ENCODE results near the gene TMEM114.

Gene TMEM114

GRCh38 chr16:8528471-8528870, 61.8 kb downstream of the TMEM114 start:
- POLR2A ChIA-PET: no interaction called here
- TF ChIP-seq ZNF384 (IDR thresholded peaks at IDR 0.05): no peak
- TF ChIP-seq, protein P1, sequence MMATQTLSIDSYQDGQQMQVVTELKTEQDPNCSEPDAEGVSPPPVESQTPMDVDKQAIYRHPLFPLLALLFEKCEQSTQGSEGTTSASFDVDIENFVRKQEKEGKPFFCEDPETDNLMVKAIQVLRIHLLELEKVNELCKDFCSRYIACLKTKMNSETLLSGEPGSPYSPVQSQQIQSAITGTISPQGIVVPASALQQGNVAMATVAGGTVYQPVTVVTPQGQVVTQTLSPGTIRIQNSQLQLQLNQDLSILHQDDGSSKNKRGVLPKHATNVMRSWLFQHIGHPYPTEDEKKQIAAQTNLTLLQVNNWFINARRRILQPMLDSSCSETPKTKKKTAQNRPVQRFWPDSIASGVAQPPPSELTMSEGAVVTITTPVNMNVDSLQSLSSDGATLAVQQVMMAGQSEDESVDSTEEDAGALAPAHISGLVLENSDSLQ (IDR thresholded peaks at IDR 0.05): no peak
- no peak for TF ChIP-seq FOXM1 (IDR thresholded peaks at IDR 0.05; ENCODE audit: borderline replicate concordance)
- no peak for TF ChIP-seq BHLHE40 (IDR thresholded peaks at IDR 0.05; ENCODE audit: borderline replicate concordance)
- TF ChIP-seq NFRKB (IDR thresholded peaks at IDR 0.05): no peak
- TF ChIP-seq LEF1 (IDR thresholded peaks at IDR 0.05; ENCODE audit: borderline replicate concordance): no peak
- no peak for TF ChIP-seq ELF4 (IDR thresholded peaks at IDR 0.05)
- TF ChIP-seq FOXK2 (IDR thresholded peaks at IDR 0.05): no peak
- no peak for TF ChIP-seq L3MBTL2 (conservative IDR thresholded peaks at IDR 0.05)
- no peak for TF ChIP-seq CTBP1 (IDR thresholded peaks at IDR 0.05; ENCODE audit: borderline replicate concordance)
- TF ChIP-seq ARNT (IDR thresholded peaks at IDR 0.05): no peak
- no peak for TF ChIP-seq SUZ12 (IDR thresholded peaks at IDR 0.05)
- TF ChIP-seq FOXA1 (IDR thresholded peaks at IDR 0.05): no peak
- CTCF ChIA-PET: no interaction called here
- no peak for DNase-seq (ENCODE audit: extremely low spot score)

DNA sequence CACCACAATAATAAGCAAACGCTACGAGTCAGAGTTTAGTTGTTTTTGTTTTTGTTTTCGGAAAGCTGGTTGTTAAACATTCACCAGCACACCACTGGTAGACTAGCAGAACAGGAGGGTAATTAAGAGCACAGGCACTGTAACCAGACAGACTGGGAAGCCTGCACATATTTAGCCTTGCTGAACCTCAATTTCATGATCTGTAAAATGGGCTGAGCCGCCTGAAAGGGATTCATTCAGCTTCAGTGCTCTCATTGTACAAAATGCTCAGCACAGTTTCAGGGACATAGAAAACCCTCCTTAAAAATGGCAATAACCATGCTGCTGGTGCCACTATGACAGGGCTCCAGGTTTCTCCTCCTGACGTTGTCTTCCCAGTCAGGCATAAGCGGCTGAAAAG, 66.4 kb downstream of the TMEM114 start:
- ChIA-PET POLR2A (no interaction called here), CTCF (interaction anchor here (0.6 kb wide), 1 partner anchor 169 kb away, joined by 3 read pairs; no protein-coding TSS in a partner anchor)
- TF ChIP-seq TARDBP (IDR thresholded peaks at IDR 0.05): no peak
- no peak for TF ChIP-seq CTBP1 (IDR thresholded peaks at IDR 0.05; ENCODE audit: borderline replicate concordance)
- no peak for TF ChIP-seq BHLHE40 (IDR thresholded peaks at IDR 0.05; ENCODE audit: borderline replicate concordance)
- TF ChIP-seq FOXM1 (IDR thresholded peaks at IDR 0.05; ENCODE audit: borderline replicate concordance): no peak
- TF ChIP-seq SP1 (IDR thresholded peaks at IDR 0.05): no peak
- no peak for TF ChIP-seq ARNT (IDR thresholded peaks at IDR 0.05)
- no peak for TF ChIP-seq LEF1 (IDR thresholded peaks at IDR 0.05; ENCODE audit: borderline replicate concordance)
- no peak for TF ChIP-seq ZNF384 (IDR thresholded peaks at IDR 0.05)
- no peak for TF ChIP-seq L3MBTL2 (conservative IDR thresholded peaks at IDR 0.05)
- TF ChIP-seq HDGF (IDR thresholded peaks at IDR 0.05; ENCODE audit: borderline replicate concordance): no peak
- TF ChIP-seq, protein P1 (IDR thresholded peaks at IDR 0.05): no peak
- no peak for TF ChIP-seq FOXA1 (IDR thresholded peaks at IDR 0.05)
- TF ChIP-seq ELF4 (IDR thresholded peaks at IDR 0.05): no peak
- no peak for TF ChIP-seq FOXK2 (IDR thresholded peaks at IDR 0.05)
- TF ChIP-seq SUZ12 (IDR thresholded peaks at IDR 0.05): no peak
- no peak for DNase-seq (ENCODE audit: extremely low spot score)

- TF ChIP-seq TARDBP (IDR thresholded peaks at IDR 0.05) (no peak), BHLHE40 (IDR thresholded peaks at IDR 0.05; ENCODE audit: borderline replicate concordance) (no peak), ARNT (IDR thresholded peaks at IDR 0.05) (no peak), SUZ12 (IDR thresholded peaks at IDR 0.05) (no peak), NFRKB (IDR thresholded peaks at IDR 0.05) (no peak), ELF4 (IDR thresholded peaks at IDR 0.05) (no peak), FOXA1 (IDR thresholded peaks at IDR 0.05) (no peak), SP1 (IDR thresholded peaks at IDR 0.05) (no peak), ZNF384 (IDR thresholded peaks at IDR 0.05) (no peak), CTBP1 (IDR thresholded peaks at IDR 0.05; ENCODE audit: borderline replicate concordance) (no peak), FOXK2 (IDR thresholded peaks at IDR 0.05) (no peak), FOXM1 (IDR thresholded peaks at IDR 0.05; ENCODE audit: borderline replicate concordance) (no peak), HDGF (IDR thresholded peaks at IDR 0.05; ENCODE audit: borderline replicate concordance) (no peak)
- TF ChIP-seq, protein P1 (IDR thresholded peaks at IDR 0.05): no peak
- no peak for DNase-seq (ENCODE audit: extremely low spot score)
- ChIA-PET CTCF (no interaction called here), POLR2A (no interaction called here)
These were observed 67.6 kb downstream of the TMEM114 start for GRCh38 chr16:8522757-8523156.

GRCh38 chr16:8519643-8520042, 70.7 kb downstream of the TMEM114 start:
- POLR2A ChIA-PET: no interaction called here
- CTCF ChIA-PET: no interaction called here
- DNase-seq (ENCODE audit: extremely low spot score): no peak
- TF ChIP-seq SP1 (IDR thresholded peaks at IDR 0.05): no peak
- TF ChIP-seq LEF1 (IDR thresholded peaks at IDR 0.05; ENCODE audit: borderline replicate concordance): no peak
- no peak for TF ChIP-seq ZNF384 (IDR thresholded peaks at IDR 0.05)
- no peak for TF ChIP-seq ARNT (IDR thresholded peaks at IDR 0.05)
- no peak for TF ChIP-seq SUZ12 (IDR thresholded peaks at IDR 0.05)
- no peak for TF ChIP-seq FOXA1 (IDR thresholded peaks at IDR 0.05)
- TF ChIP-seq ELF4 (IDR thresholded peaks at IDR 0.05): no peak
- no peak for TF ChIP-seq FOXK2 (IDR thresholded peaks at IDR 0.05)
- TF ChIP-seq BHLHE40 (IDR thresholded peaks at IDR 0.05; ENCODE audit: borderline replicate concordance): no peak
- TF ChIP-seq TARDBP (IDR thresholded peaks at IDR 0.05): no peak
- TF ChIP-seq HDGF (IDR thresholded peaks at IDR 0.05; ENCODE audit: borderline replicate concordance): no peak
- no peak for TF ChIP-seq L3MBTL2 (conservative IDR thresholded peaks at IDR 0.05)
- TF ChIP-seq NFRKB (IDR thresholded peaks at IDR 0.05): no peak

Data from HEK293T (cell line).